IPS-18a (cell line): ENCODE results near the gene IL18.
A peak's percentile ranks its signal among the peaks of the same experiment; 100 is the strongest.

Source experiments
- H3K27ac ChIP-seq: one replicate; pipeline ENCODE4 v1.5.1; 2013; ENCODE audit warnings: low read length
- H3K27me3 ChIP-seq: one replicate; pipeline ENCODE4 v1.6.1; 2013; ENCODE audit warnings: mild to moderate bottlenecking, low read length; ENCODE audit not compliant: control insufficient read depth, insufficient read depth
- H3K36me3 ChIP-seq: one replicate; pipeline ENCODE4 v1.6.1; 2013; ENCODE audit warnings: low read depth, low read length; ENCODE audit not compliant: control insufficient read depth
- H3K4me1 ChIP-seq: one replicate; pipeline ENCODE4 v1.6.1; 2013; ENCODE audit warnings: low read depth, low read length; ENCODE audit not compliant: control insufficient read depth
- H3K4me3 ChIP-seq: one replicate; pipeline ENCODE4 v1.5.1; 2013; ENCODE audit warnings: low read length
- H3K9ac ChIP-seq: one replicate; pipeline ENCODE4 v1.6.1; 2013; ENCODE audit warnings: mild to moderate bottlenecking, low read length, moderate library complexity
- H3K9me3 ChIP-seq: one replicate; pipeline ENCODE4 v1.6.1; 2013; ENCODE audit warnings: low read depth, low read length; ENCODE audit not compliant: control insufficient read depth

Gene IL18

DNA sequence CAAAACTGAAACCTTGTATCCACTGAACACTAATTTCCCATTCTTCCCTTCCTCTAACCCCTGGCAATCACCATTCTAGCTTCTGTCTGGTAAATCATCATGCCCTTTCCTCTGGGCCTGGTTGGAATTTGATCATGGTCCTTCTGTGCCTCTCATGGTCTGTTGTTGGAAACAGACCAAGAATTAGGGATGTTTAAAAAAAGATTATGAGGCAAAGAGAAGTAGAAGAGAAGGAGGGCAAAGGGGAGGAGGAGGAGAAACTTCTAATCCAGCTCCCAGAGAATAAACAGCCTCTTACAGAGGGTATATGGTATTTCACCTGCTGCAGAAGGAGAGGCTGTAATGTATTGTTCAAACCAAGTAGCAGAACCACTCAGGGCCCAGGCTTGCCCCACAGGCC is 22.0 kb upstream of the IL18 start:
- H3K4me1 ChIP-seq: no peaks in the 10 kb centered on the region
- H3K9me3 ChIP-seq: no peaks in the 10 kb centered on the region
- H3K27ac ChIP-seq: no peak overlapping the region
- no peak overlapping the region for H3K9ac ChIP-seq
- H3K4me3 ChIP-seq: no peak overlapping the region
- no peaks in the 10 kb centered on the region for H3K36me3 ChIP-seq
- H3K27me3 ChIP-seq: no peaks in the 10 kb centered on the region

DNA sequence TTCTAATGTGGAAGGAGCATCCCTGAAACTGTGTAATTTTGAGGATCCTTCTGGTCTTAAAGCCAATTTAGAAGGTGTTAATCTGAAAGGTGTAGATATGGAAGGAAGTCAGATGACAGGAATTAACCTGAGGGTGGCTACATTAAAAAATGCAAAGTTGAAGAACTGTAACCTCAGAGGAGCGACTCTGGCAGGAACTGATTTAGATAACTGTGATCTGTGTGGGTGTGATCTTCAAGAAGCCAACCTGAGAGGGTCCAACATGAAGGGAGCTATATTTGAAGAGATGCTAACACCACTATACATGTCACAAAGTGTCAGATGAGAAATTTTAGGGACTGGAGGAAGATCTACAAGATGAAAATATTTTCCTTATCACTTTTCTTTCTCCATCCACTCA is 19.0 kb upstream of the IL18 start:
- Histone ChIP-seq H3K27ac (no peak overlapping the region), H3K4me1 (no peaks in the 10 kb centered on the region), H3K27me3 (no peaks in the 10 kb centered on the region), H3K36me3 (no peaks in the 10 kb centered on the region), H3K9me3 (no peaks in the 10 kb centered on the region), H3K4me3 (no peak overlapping the region), H3K9ac (no peak overlapping the region)

DNA sequence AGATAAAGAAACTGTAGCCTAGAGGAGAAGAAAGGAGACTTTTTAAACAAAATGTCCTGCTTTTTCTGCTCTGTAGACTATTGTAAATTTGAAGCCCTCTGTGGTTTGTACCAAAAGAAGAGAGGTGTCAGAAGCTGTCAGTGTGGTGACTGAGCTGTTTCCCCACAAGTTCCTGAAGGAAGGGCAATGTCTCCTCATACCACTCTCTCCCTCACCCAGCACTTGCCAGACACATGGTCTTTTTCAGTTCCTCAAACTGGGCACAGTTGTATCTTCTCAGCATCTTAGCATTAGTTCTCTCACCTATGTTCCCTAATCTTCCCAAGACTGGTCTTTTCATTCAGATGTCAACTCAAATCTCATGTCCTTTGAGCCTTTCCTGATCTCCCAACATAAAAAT is 15.7 kb upstream of the IL18 start:
- Histone ChIP-seq H3K4me1 (peaks cover 6% of the 10 kb centered on the region), H3K27ac (no peak overlapping the region), H3K27me3 (no peaks in the 10 kb centered on the region), H3K9me3 (no peaks in the 10 kb centered on the region), H3K9ac (no peak overlapping the region), H3K36me3 (no peaks in the 10 kb centered on the region), H3K4me3 (no peak overlapping the region)

DNA sequence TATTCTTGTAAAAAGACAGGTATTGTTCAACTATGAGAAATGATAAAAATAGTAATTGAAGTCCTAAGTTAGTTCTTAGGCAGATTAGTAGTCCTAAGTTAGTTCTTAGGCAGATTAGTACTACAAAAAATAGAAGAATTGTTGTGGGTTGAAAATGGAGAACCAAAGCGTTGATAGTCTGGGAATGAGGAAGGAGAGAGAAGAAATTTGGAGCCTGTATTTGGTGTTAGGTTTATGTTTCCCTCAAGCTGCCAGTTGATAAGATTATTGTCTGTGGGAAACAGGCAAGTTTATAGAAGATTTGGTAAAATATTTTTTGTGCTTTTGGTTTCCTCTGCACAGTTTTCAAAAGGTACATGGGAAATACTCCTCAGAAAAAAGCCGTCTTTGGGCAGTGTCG is 15.0 kb upstream of the IL18 start:
- no peak overlapping the region for H3K27ac ChIP-seq
- no peaks in the 10 kb centered on the region for H3K36me3 ChIP-seq
- no peak overlapping the region for H3K9ac ChIP-seq
- H3K9me3 ChIP-seq: no peaks in the 10 kb centered on the region
- no peaks in the 10 kb centered on the region for H3K27me3 ChIP-seq
- H3K4me1 ChIP-seq: peaks cover 6% of the 10 kb centered on the region
- no peak overlapping the region for H3K4me3 ChIP-seq

DNA sequence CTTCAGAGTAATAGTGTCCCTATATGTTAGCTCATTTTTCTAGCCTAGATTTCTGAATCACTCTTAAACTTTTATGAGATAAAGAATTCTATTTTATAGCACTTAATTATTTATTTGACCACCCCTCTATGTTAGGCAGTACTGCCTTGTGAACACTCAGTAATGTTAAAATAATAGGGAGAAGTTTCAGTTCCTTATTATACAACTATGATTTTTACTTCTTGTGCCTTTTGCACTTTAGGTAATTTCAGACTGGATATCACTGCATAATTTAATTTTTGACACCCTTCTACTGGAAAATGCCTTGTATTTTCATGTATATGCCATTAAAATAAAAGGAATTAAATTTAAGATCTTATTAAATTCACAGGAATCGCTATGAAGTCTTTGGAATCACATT is 14.5 kb upstream of the IL18 start:
- H3K27me3 ChIP-seq: no peaks in the 10 kb centered on the region
- peaks cover 6% of the 10 kb centered on the region for H3K4me1 ChIP-seq
- H3K36me3 ChIP-seq: no peaks in the 10 kb centered on the region
- H3K27ac ChIP-seq: no peak overlapping the region
- H3K4me3 ChIP-seq: no peak overlapping the region
- no peak overlapping the region for H3K9ac ChIP-seq
- H3K9me3 ChIP-seq: no peaks in the 10 kb centered on the region

DNA sequence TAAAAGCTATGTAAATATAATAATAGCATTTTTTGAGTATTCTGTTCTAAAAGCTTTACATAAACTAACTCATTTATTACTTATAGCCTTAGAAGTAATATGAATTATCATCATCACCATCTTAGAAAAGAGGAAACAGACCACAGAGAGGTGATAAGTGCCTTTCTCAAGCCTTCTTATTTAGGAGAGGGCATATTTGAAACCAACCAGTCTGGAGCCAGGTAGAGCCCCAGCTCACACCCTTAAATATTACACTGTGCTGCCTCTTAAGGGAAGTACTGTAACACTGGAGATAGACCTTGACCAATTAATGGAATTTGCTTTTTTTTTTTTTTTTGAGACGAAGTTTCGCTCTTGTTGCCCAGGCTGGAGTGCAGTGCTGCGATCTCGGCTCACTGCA is 13.7 kb upstream of the IL18 start:
- H3K4me3 ChIP-seq: no peak overlapping the region
- H3K36me3 ChIP-seq: no peaks in the 10 kb centered on the region
- no peak overlapping the region for H3K27ac ChIP-seq
- no peaks in the 10 kb centered on the region for H3K9me3 ChIP-seq
- H3K27me3 ChIP-seq: no peaks in the 10 kb centered on the region
- H3K9ac ChIP-seq: no peak overlapping the region
- H3K4me1 ChIP-seq: peaks cover 6% of the 10 kb centered on the region

DNA sequence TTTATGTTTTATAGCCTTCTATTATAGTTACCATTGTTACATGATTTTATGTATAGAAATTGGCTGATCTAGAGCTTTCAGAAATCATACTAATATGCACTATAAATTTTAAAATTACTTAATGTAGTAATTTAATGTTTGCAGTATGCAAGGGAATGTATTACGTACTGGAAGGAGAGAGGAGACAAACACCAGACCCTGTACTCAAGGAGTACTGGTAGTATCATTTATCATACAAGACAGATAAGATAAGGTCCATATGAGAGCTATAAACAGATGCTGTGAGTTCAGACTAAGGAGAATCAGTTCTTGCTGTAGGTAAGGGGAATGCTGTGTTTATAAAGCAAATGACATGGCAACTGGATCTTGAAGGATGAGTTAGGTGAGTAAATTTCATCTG is 12.2 kb upstream of the IL18 start:
- Histone ChIP-seq H3K27me3 (no peaks in the 10 kb centered on the region), H3K36me3 (no peaks in the 10 kb centered on the region), H3K9ac (no peak overlapping the region), H3K9me3 (no peaks in the 10 kb centered on the region), H3K4me1 (peaks cover 6% of the 10 kb centered on the region), H3K27ac (no peak overlapping the region), H3K4me3 (no peak overlapping the region)

DNA sequence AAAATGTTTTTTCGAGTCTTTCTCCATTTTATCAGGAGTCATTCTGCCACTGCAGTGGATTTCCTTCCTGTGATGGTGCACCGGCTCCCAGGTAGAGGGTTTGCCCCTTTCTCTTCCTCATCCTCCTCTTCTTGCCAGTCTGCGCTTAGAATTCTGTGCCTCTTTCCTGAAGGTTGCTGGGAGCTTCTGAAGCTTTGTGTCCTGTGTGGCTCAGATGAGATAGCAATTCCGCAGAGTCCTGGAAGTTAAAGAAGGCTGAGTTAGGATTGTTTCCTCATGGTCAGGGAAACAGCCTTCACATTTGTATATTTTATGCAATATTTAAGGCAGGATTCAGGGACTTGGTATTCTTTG is 11.7 kb upstream of the IL18 start:
- Histone ChIP-seq H3K27ac (no peak overlapping the region), H3K36me3 (no peaks in the 10 kb centered on the region), H3K27me3 (no peaks in the 10 kb centered on the region), H3K4me1 (peaks cover 6% of the 10 kb centered on the region), H3K4me3 (no peak overlapping the region), H3K9ac (no peak overlapping the region), H3K9me3 (no peaks in the 10 kb centered on the region)

DNA sequence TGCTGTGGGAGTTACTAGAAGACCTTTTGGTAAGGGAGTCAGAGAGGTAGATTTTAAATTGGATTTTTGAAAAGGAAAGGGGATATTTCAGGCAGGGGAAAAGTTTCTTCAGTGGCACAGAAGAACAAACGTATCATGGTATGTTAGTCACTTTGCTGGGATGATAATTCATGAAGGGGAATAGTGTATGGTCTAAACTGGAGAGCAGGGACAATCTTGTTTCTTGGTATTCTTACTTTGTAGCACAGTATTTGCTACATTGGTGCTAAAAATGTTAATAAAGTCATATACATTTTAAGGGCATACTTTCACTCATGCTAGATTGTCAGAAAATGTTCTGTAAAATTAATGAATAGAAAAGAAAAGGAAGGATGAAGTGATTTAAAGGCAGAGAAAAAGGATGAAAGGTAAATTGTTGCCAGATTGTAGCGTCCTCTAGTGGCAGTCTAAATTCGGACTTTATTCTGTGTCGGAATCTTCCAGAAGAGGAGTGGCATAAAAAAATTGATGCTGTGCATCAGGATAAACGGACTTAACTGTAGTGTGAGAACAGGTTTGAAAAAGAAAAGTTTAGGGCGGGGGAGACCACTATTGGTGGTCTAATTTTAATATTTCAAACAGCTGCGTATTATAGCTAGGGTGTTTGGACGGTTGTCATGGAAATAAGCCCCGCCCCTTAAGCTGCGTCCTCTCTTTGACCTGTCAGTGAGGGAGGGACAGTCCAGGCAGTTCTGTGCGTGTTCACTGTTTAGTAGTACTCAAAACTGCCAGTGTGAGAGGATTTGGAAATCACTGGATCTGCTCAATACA is 11.1 kb upstream of the IL18 start, which contains the start of gene BCO2:
Gene BCO2 (plus strand): TSS at position 724 of the 810 bp plus-strand sequence. CDS start 90 bp downstream, outside the sequence.
- peak within 1 kb of the TSS; percentile 67 for H3K27ac ChIP-seq
- H3K9me3 ChIP-seq: no peaks in the 10 kb centered on the region
- H3K4me3 ChIP-seq: peak within 1 kb of the TSS; percentile 54
- H3K9ac ChIP-seq: peak within 1 kb of the TSS; percentile 34
- H3K4me1 ChIP-seq: peaks cover 6% of the 10 kb centered on the region
- H3K27me3 ChIP-seq: no peaks in the 10 kb centered on the region
- H3K36me3 ChIP-seq: no peaks in the 10 kb centered on the region

DNA sequence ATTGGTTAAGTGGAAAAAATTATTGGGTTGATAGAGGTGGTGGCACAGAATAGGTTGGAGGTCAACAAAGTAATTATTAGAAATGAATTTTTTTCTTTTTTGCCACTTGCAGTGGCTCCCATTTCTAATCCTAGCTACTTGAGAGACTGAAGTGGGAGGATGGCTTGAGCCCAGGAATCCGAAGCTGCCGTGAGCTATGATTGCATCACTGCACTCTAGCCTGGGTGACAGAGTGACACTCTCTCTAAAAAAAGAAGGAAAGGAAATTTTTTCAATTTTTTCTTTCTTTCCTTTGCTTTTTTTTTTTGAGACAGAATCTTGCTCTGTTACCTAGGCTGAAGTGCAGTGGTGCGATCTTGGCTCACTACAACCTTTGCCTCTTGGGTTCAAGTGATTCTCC is 9.3 kb upstream of the IL18 start:
- Histone ChIP-seq H3K27ac (no peak overlapping the region), H3K4me1 (peaks cover 6% of the 10 kb centered on the region), H3K9me3 (no peaks in the 10 kb centered on the region), H3K4me3 (no peak overlapping the region), H3K27me3 (no peaks in the 10 kb centered on the region), H3K9ac (no peak overlapping the region), H3K36me3 (no peaks in the 10 kb centered on the region)

DNA sequence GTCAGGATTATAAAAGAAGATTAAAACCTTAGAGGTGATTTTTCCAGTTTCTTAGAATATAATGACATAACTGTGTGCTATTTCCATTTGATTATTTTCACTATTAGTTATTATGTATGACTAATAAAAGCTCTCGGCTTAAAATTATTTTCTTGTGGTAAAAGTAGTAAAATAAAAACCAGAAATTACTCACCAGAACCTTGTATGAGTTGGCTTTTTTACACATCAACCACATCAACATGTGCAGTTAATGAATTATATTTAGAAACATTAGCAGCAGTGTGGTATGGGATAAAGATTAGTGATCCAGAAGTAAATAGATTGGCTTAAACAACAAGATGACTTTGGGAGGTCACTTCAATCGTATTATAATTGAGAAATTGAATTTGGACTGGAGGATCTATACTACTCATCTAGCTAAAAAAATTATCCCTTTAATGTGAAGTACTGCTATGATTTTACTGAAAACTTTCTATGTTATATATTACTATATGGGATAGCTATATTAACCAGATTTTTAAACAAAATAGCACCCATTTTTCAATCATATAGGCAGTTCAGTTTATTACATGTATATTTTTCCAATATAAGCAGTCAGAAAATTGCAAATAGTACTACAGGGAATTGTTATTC is 8.6 kb upstream of the IL18 start:
- peaks cover 6% of the 10 kb centered on the region for H3K4me1 ChIP-seq
- no peak overlapping the region for H3K27ac ChIP-seq
- H3K27me3 ChIP-seq: no peaks in the 10 kb centered on the region
- no peak overlapping the region for H3K4me3 ChIP-seq
- H3K9me3 ChIP-seq: no peaks in the 10 kb centered on the region
- no peak overlapping the region for H3K9ac ChIP-seq
- H3K36me3 ChIP-seq: no peaks in the 10 kb centered on the region

DNA sequence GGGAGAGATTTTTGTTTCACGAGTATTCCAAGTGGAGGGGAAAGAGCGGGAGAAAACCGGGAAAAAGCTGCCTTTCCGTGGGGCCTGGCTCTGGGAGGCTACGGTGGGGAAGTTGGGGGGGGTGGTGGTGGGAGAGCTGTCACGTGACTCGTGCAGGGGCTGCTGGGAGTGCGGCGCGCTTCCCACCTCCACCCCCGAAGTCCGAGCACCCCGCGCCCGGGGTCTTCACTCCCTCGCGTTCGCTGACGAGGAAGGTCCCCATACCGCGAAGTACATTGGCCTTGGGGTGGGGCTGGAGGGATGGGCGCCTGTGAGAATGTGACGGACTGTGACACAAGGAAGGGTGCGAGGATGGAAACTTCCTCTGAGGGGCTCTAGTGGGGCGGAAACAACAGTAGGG is 3.3 kb upstream of the IL18 start, which contains the start of gene TEX12:
Gene TEX12 (plus strand): TSS at position 228 of the 400 bp plus-strand sequence. CDS start 1,897 bp downstream, outside the sequence.
- Histone ChIP-seq H3K9me3 (no peaks in the 10 kb centered on the region), H3K27ac (no peak within 1 kb of the TSS), H3K27me3 (no peaks in the 10 kb centered on the region), H3K9ac (no peak within 1 kb of the TSS), H3K4me3 (no peak within 1 kb of the TSS), H3K36me3 (no peaks in the 10 kb centered on the region), H3K4me1 (peaks cover 4% of the 10 kb centered on the region)
